ENCODE results near the gene GAS2L1.

GAS2L1 gene

DNA sequence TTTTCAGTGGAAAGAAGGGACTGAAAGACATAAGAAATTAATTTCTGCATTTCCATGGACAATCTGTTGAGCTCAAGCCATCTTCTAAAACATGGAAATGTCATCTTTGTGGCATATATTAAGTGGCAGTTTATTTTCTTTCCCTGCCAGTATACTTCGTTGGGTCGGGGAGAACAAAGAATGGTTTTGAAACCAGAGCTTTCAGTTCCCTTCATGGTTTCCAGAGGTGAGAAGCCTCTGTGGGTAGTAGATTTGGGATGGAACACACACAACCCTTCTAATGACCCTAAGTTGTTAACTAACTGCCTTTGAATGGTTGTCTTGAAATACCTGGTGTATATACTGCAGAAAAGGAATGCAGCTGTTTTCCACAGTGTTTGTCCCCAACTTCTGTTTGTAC, 17.6 kb upstream of the GAS2L1 start:
- TF ChIP-seq, protein P1, sequence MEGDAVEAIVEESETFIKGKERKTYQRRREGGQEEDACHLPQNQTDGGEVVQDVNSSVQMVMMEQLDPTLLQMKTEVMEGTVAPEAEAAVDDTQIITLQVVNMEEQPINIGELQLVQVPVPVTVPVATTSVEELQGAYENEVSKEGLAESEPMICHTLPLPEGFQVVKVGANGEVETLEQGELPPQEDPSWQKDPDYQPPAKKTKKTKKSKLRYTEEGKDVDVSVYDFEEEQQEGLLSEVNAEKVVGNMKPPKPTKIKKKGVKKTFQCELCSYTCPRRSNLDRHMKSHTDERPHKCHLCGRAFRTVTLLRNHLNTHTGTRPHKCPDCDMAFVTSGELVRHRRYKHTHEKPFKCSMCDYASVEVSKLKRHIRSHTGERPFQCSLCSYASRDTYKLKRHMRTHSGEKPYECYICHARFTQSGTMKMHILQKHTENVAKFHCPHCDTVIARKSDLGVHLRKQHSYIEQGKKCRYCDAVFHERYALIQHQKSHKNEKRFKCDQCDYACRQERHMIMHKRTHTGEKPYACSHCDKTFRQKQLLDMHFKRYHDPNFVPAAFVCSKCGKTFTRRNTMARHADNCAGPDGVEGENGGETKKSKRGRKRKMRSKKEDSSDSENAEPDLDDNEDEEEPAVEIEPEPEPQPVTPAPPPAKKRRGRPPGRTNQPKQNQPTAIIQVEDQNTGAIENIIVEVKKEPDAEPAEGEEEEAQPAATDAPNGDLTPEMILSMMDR (IDR thresholded peaks at IDR 0.05), result no peak

DNA sequence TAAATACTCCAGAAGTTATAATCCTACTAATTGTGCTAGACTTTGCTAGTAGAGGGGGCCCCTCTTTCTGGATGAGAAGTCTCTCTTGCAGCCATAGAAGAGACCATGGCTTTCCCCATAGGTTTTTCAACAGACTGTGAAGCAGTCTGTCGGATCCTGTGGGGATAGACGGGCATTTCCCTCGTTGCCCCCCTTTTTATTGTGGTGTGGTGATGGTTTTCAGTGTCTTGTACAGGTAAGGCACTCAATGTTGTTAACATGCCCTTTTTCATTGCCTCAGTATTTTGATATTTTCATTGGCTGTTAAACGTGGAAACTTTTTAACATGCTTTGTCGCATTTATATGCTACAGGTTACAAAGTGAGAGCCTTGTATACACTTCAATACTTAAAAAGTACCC, 16.4 kb upstream of the GAS2L1 start:
- TF ChIP-seq, protein P1 (IDR thresholded peaks at IDR 0.05), result no peak

DNA sequence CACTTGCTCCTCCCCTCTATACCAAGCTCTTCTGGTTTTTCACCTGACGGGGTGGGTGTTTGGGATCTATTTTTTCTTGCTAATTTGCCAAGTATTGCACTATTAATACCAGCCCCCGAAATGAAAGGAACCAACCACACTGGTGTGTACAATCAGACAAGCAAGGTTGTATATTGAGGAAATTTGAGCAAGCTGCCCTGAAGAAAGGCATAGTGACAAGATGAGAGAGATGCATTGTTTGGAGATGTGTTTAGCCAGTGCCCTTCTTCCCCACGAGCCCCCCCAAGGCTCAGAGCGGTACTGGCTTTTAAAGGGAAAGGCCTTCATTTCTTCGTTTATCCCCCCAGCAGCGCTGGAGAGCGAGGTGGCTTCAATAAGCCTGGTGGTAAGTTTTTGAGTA, 15.2 kb upstream of the GAS2L1 start:
- TF ChIP-seq, protein P1 (IDR thresholded peaks at IDR 0.05), result no peak

DNA sequence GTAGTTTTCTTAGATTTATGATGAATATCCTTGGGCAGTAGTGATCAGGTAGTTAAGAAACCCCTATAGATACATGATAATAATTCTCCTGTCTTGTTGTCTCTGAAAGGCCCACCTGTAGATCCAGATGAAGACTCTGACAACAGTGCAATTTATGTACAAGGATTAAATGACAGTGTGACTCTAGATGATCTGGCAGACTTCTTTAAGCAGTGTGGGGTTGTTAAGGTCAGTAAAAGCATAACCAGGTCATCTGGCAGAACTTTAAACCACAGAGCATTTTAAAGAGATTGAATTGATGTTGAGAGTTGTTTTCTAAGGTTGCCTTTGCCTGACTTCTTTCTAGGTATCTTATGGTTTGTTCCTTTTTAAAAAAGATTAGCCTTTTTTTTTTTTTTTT, 14.1 kb upstream of the GAS2L1 start:
- TF ChIP-seq, protein P1 (IDR thresholded peaks at IDR 0.05), result no peak

DNA sequence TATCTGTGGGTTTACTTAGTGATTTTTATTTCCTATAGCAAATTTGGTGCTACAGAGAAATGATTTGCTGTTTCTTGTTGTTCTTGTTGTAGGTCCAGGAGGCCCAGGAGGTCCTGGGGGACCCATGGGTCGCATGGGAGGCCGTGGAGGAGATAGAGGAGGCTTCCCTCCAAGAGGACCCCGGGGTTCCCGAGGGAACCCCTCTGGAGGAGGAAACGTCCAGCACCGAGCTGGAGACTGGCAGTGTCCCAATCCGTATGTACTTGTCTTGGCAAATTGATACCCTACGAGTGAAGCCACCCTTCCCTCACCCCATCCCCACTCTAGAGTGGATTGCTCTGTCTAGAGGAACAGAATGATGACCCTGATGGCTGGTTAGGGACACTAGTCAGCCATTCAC, 7.8 kb upstream of the GAS2L1 start:
- TF ChIP-seq, protein P1 (IDR thresholded peaks at IDR 0.05), result no peak

DNA sequence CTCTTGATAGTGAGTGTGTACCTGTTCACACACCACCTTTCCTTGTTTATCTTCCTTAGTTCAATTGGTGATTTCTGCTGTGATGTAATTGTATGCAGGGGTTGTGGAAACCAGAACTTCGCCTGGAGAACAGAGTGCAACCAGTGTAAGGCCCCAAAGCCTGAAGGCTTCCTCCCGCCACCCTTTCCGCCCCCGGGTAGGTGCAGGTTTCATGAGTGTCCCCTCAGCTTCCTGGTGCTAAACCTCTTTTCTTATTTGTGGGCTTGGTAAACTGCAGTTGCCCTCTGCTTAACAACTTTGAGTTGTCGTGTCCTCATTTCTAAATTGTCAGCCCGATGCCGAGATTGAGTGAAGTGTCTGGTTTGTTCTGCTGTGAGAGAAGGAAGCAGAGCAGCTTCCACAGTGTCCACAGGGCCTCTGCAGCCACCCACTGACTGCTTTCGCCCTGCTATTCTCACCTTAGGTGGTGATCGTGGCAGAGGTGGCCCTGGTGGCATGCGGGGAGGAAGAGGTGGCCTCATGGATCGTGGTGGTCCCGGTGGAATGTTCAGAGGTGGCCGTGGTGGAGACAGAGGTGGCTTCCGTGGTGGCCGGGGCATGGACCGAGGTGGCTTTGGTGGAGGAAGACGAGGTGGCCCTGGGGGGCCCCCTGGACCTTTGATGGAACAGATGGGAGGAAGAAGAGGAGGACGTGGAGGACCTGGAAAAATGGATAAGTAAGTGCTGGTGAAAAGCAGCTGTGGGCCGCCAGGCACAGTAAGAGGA, 7.1 kb upstream of the GAS2L1 start:
- TF ChIP-seq, protein P1 (IDR thresholded peaks at IDR 0.05), result no peak

DNA sequence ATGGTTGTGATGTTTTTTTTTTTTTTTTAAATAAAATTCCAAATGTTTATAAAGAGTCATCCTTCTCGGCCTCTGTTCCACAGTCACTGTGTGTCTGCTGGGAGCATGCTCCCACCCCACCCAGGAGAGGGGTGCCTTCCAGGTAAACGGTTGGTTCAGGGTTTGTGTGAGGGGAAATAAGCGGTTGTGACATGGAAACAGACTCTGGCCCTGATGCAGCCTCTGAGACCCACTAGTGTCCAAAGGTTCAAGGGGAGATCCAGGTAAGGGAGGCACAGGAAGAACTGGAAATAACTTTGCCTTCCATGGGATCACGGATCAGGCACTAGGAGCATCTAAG, 6.0 kb upstream of the GAS2L1 start:
- TF ChIP-seq, protein P1 (IDR thresholded peaks at IDR 0.05), result no peak
